ENCODE data around the gene ANKDD1B.
A peak's percentile ranks its signal among the peaks of the same experiment; 100 is the strongest.
"Not testable (repeated sequence)": the region's sequence is repeated elsewhere in the genome, so short reads cannot be mapped to it uniquely, and the experiment has no call there.

Gene ANKDD1B

DNA sequence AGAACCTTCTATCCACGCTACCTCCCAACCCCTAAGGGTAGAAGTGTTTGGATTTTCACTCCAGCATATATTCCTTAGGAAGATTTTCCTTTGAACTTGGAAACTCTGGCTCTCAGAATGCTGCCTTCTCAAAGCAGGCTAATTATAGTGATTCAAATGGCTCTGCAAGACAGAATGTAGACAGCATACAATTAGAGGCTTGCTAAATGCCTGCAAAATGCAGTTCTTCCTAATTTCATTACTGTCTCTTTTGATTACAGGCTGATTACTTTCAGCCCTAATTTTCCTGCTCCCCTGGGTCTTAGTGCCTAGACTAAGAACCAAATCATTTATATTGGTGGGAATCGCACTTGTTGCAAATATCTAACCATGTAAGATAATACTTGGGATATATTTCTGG, 50.8 kb downstream of the ANKDD1B start:
- DNase-seq: no peak

DNA sequence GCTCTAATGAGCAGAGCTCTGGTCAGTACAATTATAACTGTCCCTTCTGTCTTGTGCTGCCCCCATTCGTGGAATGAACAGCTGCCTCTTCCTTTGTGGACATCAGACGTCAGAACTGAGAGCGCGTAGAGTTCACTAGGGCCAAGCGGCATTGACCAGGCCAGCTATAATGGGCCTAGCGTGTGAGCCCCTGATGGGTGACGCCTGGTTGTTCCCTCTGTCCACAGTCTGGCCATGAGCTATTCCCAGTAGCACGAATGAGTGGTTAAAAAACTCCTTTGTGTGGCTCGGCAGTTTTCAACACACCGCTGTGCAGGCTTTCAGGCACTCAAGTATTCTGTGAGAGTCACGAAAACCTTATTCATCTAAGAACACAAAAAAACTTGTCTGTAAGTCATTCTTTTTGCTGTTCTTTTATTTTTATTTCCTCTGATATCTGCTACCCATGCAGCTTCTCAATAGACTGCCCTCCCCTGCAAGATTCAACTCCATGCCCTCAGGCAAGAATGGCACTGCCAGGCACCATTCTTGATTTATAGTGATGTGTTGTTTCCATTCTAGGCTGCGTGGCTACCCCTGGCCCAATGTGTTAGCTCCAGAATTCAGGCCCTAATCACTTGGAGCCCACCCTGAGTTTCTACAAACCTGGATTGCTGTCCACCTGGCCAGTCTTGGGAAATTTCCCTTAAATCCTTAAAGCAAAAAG, 52.5 kb downstream of the ANKDD1B start:
- DNase-seq: no peak

DNA sequence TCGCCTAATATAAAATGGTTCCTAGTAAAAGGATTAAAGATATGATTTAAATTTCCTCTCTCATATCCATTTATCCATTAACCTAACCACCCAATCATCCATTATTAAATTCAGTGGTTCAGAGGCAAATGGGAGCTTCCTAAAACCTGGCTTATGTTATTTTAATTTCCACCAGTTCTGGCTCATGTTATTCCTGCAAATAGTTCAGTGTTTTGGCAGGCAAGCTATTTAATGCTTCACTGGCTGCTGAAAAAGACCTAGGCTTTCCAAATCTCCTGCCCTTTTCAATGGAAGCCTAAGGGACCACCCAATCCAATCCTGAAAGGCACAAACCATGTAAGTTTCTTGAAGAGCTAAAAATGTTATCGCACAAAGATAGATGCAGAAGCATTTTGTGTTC, 53.7 kb downstream of the ANKDD1B start:
- DNase-seq: no peak

DNA sequence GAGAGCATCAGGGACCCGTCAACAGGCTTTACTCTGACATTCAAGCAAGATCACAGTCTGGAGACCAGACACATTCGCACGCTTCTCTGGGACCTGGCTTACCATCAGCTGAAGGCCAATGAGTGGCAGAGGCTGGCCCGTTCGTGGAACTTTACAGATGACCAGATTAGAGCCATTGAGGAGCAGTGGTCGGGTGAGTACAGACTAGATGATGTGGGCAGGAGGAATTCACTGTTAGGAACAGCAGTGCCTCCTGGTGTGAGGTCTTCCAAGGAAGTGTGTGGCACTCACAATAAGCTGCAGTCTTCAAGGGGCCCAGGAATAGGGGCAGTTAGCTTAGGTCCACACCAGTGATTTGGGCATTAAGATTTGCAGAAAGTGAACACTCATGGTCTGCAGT, 55.5 kb downstream of the ANKDD1B start:
- no peak for DNase-seq

DNA sequence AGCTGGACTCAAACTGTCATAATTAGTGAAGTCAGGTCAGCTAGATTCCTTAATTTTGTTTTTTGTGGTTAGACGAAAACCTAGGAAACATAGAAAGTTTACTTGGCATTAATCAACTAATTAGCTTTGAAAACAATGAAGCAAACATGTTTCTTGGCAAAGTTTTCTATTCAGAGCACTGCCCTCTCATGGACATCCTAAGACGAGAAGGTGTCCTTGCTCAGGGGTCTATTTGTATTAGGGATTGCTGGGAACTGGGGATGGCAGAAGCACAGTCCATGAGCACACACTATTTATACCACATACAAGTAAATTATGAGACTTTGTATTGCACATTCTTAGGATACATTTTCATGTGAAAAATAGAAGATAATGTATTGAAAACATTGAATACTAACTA, 56.3 kb downstream of the ANKDD1B start:
- no peak for DNase-seq

DNA sequence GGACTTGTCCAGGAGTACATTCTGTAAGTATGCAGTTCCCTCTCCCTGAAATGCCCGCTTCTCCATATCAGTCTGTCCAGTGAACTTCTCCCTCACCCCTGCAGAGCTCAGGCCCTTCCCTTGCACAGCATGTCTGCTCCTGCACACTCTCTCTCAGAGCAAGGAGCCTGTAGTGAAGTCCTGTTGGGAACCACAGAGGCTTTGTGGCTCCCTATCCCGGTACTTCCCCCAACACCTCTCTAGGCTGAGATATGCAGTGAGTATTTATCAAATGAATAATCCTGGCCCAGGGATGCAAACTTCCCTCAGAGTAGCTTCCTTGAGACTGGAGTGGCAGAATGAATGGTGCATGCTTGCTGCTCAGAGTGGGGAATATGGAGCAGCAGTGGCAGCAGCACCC, 57.2 kb downstream of the ANKDD1B start:
- DNase-seq: no peak

DNA sequence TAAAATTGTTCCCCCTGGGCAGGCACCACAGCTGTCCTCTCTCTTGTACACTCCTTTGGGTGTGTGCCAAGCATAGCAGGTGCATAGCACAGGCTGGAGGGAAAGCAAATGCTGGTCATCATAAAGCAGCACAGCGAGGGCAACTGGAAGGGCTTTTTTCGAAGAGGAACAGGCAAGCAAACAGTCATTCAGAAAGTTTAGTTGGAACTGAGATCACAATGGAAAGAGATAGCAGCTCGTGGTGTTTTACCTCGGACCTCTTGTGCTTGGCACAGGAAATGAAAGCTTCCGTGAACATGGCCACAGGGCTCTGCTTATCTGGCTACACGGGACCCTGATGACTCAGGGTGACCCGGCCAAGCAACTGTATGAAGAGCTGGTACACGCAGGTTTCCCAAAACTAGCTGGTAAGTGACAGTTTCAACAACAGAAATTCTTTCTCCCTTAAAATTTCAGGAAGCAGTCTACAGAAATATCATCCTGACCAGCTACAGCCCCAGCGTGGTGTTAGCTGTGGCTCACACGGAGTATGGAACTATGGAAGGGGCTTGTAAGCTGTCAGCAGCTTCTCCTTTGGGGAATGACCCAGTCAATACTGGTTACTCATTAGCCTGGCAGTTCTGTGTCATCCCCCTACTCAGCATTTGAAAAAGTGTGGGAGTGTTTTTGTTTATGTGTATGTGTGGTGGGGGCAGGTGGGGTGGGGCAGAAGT, 57.9 kb downstream of the ANKDD1B start:
- peak; percentile 57 for DNase-seq

DNA sequence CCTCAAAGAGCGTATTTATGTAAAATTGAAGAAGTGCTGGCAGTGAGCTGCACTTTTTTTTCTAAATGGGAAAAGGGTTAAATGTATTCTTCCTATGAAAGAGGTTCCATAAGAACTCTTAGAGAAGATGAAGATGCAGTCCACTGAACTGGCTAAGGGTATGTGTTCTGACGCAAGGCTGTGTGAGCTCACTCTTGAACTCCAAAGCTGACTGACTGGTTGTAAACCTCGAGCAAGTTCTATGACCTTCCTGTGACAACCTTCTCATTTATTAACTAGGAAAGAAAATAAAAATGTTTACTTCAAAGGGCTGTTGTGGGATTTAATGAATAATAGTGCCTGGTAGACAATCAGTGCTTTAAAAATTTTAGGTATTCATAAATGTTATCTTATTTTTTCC, 59.3 kb downstream of the ANKDD1B start:
- DNase-seq: no peak

DNA sequence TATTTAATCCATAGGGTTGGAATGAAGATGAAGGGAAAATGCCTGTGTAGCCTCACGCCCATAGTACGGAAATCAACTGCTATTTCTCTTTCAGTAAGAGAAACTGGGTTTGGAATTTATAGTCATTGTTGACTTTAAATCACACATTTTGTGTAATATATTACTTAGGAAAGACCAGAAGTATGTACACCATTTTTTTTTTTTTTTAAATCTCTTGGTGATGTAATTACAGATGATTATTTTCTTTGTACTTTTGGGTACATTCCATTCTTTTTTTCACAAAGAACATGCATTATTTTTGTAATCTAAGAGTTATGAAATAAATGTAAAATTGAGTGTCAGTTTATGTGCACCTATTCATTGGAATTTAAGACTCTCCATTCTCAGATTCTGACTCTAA, 60.3 kb downstream of the ANKDD1B start:
- DNase-seq: no peak

DNA sequence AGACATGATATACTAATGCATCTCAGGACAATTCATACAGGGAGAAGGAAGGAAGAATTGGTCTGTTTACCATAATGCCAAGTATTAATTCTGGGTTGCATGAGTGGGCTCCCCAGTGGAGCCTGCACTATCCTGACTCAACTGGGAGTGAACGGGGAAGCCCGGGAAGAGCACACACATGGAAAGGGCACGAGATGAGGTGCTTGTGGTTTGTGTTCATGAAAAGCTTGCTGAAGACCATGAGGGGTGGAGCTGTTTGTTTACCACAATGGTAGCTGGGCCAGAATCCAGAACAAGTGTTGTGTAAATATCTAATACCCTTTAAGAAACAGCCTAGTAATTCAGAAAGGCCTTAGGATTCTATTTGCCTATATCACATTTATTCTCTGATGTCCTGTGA, 61.4 kb downstream of the ANKDD1B start:
- DNase-seq: no peak

DNA sequence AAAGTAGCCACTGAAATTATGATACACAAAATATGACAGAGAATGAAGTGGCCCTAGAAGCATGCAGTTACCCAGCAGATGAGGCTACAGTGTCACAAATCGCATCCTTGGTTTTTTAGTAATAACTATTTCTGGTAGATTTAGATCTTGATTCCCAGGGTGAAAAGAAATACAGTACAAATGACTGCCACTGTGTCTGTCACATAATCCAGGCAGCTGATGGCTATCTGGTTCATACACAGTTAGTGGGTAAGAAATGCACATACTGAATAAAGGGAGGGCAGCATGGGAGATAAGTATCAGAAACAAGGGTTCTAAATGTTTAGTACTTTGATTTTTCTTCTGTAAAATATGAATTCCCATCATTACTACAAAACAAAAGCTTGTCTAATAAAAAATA, 64.5 kb downstream of the ANKDD1B start:
- no peak for DNase-seq

DNA sequence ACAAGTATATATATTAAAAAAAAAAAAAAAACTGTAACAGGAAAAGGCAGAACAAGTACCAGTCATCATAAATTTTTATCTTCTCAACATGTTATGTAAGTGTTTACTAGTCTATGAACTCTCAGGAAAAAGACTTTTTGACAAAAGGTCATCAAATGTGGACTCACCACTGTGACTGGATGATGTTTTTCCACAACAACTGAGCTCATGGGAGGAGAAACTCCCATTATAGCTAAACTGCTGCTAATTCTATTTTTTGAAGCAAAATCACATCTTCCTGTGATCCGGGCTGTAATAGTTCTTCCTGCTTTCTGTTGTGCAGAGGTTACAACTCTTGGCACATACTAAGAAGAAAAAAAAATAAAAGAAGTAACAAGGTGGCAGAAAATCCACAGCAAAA, 66.4 kb downstream of the ANKDD1B start:
- no peak for DNase-seq

DNA sequence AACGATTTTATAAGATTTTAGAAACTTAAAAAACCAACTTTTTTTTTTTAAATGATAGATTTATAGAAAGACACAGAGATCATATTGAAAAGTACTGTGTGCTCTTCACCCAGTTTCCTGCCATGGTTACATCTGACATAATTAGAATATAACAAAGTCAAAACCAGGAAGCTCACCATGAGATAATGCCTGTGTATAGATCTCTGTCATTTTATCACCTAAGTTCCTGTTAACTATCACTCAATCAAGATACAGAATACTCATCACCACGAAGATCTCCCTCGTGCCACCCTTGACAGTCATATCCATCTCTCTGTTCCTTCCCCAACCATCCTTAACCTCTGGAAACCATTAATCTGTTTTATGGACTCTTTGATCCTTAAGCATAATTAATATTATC, 66.9 kb downstream of the ANKDD1B start:
- no peak for DNase-seq

DNA sequence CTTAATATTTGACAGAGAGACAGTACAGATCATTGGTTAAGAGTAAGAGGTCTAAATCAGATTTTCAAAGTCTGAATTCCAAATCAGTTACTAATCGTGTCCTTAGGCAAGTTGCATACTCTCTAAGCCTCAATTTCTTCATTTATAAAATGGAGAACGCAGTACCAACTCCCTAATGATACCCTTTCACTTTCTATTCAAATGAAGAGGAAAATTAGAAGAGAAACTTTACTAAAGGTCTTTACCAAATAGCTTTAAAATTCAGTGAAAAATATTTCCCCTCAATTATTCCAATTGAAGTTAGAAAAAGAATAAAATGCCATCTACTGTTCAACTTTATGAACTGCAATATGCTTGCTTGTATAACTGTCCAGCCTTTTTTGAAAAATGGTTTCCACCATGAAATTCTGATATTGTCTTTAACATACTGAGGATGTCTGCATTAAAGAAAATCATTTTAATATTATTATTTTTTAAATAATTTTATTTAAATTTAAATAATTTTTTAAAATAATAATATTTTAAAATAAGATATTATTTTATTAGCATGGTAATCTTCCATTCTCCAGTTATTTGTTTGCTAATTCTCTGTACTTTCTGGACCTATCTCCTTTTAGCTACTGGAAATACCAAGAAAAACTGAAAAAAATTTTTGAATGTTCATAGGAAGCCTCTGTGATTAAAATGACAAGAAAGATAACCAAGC, 70.0 kb downstream of the ANKDD1B start:
- peak; percentile 23 for DNase-seq

DNA sequence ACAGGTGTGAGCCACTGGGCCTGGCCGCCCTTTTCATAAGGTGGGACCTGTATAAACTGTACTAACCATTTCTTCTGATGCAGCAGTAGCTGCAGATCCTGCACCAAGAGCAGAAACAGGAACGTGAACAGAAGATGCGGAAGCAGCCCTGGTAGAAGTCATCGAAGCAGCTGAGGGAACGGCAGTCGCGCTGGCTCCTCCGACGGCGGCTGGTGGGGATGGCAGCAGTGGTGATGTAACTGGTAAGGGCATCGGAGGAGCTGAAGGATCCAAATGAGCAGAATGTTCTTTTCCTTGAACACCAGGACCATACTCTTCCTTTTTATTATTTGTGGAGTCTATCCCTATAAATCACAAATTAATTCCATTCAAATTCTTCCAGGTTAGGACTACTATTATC, 73.9 kb downstream of the ANKDD1B start:
- DNase-seq: no peak

DNA sequence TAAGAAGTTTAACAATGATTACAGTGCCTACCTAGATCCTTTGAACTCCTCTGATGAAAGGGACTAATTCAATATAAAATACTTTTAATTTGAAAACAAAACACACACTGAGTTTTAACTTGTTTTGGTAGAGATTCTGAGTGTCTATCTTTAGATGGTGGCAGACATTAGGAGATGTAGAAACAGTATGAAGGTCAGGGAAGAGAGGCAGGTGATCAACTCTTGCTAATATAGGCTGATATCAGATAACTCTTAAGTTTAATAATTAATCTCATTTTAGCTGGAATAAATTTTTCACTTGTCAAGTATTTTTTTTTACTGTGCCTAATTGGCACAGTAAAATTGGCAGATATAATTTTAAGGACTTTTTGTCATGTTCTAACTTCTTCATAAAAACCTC, 75.2 kb downstream of the ANKDD1B start:
- no peak for DNase-seq

DNA sequence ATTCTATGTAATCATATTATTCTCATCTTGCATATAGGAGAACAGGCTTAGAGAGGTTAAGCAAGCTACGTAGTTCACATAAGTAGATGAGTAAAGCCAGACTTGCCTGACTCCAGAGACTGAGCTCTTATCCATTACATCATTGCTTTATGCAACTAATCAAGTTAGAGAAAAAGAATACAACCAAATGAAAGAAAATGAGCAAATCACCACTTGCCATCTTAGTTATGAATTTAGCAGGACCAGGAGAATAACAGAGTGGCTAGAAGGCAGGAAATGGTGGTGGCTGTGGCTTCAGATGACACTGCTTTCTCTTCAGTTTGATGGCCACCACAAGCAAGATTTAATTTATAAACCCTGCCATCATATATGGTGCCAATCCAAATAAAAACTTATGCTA, 79.4 kb downstream of the ANKDD1B start:
- DNase-seq: no peak

DNA sequence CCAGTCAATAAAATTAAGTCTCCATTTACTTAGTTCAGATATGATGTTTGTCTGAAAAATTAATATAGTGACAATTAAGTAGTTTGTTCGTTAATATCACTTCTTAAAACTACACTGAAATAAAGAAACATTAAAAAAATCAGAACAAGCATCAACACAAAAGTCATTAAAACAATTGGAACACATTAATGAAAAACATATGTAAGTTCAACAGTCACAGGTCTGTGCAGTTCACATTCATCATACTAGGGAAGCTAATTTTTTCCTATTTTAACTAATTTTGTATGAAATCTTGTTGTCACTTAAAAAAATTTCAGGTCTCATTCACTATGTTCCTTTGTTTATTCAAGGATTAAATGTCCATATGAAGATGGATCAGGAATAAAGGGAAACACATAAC, 83.5 kb downstream of the ANKDD1B start:
- DNase-seq: no peak

DNA sequence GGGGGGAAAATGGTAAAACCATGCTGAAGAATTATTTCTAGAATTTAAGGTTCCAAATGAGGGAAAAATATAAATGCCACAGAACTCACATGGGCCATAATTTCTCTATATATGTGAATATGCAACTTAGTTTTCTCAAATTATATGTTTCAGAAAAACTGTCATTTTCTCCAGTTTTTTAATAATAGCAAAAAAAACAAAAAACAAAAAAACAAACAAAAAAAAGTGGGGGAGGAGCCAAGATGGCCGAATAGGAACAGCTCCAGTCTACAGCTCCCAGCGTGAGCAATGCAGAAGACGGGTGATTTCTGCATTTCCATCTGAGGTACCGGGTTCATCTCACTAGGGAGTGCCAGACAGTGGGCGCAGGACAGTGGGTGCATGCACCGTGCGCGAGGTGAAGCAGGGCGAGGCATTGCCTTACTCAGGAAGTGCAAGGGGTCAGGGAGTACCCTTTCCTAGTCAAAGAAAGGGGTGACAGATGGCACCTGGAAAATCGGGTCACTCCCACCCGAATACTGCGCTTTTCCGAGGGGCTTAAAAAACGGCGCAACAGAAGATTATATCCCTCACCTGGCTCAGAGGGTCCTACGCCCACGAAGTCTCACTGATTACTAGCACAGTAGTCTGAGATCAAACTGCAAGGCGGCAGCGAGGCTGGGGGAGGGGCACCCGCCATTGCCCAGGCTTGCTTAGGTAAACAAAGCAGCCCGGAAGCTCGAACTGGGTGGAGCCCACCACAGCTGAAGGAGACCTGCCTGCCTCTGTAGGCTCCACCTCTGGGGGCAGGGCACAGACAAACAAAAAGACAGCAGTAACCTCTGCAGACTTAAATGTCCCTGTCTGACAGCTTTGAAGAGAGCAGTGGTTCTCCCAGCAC, 84.5 kb downstream of the ANKDD1B start:
- DNase-seq: not testable (repeated sequence)

DNA sequence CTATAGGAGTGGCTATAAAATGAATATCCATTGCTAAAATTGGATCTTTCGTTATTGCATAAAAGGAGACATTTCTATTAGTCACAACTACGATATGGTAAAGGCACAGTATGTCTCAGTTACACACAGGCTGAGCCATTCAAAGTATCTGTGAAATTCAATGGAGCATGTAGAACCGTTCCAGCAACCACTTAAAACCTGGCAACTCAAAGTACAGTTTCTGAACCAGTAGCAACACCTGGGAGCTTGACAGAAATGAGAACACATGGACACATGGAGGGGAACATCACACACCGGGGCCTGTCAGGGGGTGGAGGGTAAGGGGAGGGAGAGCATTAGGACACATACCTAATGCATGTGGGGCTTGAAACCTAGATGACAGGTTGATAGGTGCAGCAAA, 90.6 kb downstream of the ANKDD1B start:
- no peak for DNase-seq

DNA sequence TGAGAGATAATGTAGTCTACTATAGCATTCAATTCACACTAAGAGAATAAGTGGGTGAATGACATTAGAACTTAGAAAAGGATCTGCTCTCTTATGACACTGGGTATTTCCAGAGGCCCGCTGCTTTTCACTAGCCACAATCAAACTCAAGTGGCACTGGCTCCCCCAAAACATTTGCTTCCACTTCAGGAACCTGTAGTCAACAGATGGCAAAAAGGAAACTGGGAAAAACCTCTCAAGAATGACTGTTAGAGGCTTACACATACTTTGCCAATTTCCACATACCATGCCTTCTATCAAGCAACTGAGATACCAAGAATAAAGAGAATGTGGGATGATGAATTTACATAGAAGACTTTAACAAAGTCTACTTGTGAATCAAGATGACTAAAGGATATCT, 94.8 kb downstream of the ANKDD1B start:
- no peak for DNase-seq

DNA sequence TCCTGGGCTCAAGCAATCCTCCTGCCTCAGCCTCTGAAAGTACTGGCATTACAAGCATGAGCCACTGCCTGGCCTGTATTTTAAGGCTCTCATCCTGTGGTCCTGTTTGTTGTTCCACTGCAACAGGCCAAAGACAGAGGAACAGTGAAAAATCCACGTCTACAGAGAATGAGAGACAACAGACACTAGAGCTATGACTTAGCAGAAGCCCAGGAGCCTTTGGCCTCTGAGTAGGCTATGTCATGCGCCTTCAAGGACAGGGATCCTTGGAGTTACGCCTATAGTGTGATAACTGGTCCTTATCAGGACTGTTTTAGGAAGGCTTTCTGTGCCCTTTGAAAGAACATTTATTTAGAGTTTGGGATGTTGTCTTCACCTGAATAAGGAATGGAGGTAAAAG, 95.5 kb downstream of the ANKDD1B start:
- no peak for DNase-seq

DNA sequence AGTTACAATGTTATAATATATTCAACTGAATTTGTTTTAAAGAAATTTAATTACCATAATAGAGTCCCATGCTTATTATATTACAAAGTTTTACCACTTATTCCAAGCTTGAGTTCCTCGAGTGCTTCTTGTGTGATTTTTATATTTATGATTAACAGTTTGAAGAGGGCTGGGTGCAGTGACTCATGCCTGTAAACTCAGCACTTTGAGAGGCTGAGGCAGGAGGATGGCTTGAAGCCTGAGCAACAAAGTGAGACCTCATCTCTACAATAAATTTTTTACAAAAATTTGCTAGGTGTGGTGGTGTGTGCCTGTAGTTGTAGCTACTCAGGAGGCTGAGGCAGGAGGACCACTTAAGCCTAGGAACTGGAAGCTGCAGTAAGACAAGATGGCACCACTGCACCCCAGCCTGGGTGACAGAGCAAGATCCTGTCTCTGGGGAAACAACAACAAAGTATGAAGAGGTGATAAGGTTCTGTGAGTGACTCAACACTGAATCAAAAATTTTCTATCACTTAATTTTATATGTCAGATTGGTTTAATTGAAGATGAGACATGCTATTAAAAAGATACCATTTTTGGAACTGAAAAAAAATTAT, 96.8 kb downstream of the ANKDD1B start:
- DNase-seq: no peak

Measured in NCI-H510A treated with DMSO at 0.1 percent for 48 hours (cell line).